Hindlimb muscle (tissue), 1 donor: ENCODE results near the gene SPATA31C1. TPM values are rescaled to one million over a fixed set of nuclear protein-coding genes. Genes with fewer than 3 reads are reported as not detected.
A peak's percentile ranks its signal among the peaks of the same experiment; 100 is the strongest.
"Not testable (repeated sequence)": the region's sequence is repeated elsewhere in the genome, so short reads cannot be mapped to it uniquely, and the experiment has no call there.

ENCODE experiments used
- DNase-seq: peaks from one replicate; pipeline ENCODE4 v3.0.0-alpha.2; 2013
- polyA plus RNA-seq: library from polyadenylated mRNA; unstranded; fragments of 120-200 nt; gene quantifications from one replicate; pipeline ENCODE4 v1.2.1, GENCODE V29; 2013; ENCODE audit not compliant: insufficient read length

Gene SPATA31C1
- not detected for polyA plus RNA-seq

- not testable (repeated sequence) for DNase-seq
These were observed at the start of gene SPATA31C1 for GRCh38 chr9:87917662-87918061. SPATA31C1 (plus strand) TSS chr9:87917962.

DNA sequence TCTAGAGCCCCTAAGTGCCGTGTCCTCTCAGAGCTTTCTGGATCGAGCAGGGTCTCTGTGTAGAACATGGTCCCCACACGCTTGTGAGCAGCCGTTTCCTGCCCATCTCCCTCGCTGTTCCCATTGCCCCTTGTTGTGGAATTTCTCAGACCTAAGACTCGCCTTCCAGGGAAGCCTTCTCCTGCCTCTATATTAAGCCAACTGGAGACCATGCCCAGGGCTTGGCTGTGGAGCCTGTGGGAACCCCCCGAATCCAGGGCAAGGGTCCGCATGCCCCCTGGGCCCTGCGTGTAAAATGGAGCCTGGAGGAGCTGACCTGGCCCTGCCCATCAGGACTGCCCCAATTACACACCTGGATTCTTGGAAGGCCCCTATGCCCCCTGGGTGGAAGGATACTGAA, 49.6 kb upstream of the SPATA31C1 start:
- no peak for DNase-seq

DNA sequence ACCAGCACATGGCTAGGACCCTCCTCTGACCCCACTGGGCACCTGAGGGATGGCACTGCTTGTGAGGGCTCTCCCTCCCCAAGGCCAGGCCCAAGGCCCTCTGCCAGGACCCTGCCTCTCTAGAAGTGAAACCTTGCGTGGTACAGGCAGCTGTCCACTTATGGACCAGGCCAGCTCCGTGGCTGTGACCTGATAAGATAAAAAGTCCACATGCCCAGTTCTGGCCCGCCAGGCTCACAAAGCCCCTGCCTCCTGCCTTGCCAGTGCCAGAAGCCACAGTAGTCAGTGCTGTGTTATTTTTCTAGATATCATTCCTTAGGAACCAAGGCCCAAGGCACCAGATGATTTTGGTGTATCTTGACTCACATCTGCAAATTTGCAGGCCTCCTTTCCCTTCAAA, 49.1 kb upstream of the SPATA31C1 start:
- DNase-seq: no peak

- DNase-seq: no peak
These were observed 48.7 kb upstream of the SPATA31C1 start for GRCh38 chr9:87869082-87869481.

DNA sequence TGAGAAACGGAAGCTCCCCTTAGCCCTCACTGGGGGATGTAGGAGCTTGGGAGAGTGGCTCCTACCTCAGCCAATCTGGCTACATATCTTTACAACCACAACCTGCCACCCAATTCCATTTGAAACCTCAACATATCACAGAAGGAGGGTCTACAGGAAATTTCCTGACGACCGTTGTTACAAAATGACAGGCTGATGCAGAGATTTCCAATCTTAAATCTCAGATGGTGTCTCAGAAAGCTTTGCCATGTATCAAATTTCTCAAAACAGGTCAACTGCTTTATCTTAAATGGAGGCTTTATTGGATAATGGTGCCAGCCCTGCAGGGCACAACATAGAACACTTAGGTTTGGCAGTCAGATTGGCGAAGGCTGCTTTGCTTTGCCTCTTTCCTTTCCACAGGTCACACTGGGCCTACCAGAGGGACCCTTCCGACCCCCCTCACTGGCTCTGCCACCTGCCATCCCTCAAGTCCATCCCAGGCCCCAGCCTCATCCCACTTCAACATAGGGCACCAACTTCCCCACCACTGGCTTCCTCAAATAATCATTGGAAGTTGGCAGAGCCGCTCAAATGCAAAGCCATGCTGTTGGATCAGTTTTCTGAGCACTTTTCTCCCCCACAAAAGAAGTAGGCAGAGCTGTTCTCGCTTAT, 46.2 kb upstream of the SPATA31C1 start:
- no peak for DNase-seq

DNA sequence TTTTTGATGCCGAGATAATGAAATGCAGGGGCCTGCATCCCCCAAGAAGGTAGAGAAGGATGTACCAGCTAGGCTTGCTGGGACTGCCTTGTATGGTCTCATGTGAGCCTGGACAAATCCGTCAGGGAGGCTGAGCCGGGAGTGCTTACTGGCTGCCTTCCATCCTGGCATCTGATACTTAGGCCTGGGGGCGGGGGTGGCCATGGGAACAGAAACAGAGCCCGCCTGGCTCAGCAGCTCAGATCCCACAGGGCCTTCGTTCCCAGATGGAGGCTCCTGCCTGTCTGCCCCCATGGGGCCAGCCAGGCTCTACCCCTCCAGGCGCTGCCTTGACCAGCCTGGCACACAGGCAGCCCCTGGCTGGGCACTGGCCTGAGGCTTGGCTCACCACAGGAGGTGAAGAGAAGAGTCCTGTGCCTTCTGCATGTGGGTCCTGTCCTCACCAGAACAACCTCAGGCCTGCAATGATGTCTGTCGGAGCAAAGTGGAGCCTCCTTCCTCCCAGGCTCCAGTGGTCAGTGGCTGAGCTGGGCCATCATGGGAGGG, 45.6 kb upstream of the SPATA31C1 start:
- peak; percentile 26 for DNase-seq

- no peak for DNase-seq
These were observed 44.0 kb upstream of the SPATA31C1 start for GRCh38 chr9:87873607-87874303.

GRCh38 chr9:87874304-87874623, 43.5 kb upstream of the SPATA31C1 start:
- no peak for DNase-seq

DNA sequence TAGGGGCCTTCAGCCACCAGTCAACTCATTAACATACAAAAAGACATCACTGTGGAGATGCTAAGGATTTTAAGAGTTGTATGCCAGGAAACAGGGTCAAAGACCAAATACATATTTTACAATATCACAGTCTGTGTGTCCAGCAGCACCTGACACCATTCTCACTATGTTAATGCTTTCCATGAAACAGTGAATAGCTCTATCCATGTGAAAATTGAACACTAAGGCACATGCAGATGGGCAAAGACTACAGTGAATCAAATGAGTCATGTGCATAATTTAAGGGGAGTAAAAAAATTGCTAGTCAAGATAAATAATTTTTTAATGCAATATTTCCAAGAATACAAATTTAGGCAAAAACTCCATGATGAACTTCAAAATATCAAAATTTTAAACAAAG, 42.7 kb upstream of the SPATA31C1 start:
- no peak for DNase-seq

DNA sequence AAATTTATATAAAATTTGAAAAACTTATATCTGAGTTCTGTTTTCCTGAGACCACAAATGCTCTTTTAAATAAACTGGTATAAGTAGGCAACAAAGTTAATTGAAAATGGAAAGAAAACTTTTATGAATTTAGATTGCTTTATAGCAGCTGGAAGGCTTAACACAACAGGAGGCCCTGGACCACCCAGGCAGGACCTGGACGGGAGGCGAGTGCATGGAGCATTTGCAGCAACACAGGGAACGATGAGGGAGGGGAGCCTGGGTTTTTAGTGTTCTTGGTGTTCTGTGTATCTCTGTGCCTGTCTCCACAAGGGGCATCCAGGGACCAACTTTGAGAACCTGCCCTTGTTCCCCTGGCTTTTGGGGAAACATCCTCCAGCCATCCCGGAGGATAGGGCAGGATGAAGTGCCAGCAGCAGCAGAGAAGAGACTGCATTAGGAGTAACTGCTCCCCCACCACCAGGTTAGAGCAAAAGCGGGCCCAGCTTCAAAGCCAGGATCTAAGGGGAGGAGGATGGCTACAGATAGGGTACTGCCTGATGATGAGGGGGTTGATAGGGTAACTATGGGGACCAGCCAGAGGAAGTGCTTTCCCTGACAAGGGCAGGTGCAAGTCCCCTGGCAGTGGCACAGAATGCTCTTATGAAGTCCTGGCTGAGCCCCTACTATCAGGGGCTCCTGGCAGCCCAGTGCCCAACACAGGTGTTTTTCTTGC, 41.8 kb upstream of the SPATA31C1 start:
- no peak for DNase-seq

DNA sequence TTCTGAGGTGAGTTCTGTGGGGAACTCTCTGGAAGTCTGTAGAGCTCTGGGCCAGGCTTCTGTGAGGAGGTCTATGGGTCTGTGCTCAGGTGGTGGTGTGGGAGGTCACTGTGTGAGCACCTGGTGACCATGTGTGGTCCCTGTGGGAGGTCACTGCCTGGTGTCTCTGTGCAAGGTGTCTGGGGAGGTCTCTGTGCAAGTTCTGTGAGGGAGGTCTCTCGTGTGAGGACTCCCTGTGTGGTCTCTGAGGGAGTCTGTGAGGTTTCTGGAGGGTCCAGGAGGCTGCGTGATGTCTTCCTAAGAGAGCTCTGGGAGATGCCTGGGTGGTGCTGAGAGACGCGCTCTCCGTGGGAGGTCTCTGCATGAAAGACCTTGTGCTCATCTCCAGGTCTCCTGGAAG, 41.1 kb upstream of the SPATA31C1 start:
- DNase-seq: no peak

DNA sequence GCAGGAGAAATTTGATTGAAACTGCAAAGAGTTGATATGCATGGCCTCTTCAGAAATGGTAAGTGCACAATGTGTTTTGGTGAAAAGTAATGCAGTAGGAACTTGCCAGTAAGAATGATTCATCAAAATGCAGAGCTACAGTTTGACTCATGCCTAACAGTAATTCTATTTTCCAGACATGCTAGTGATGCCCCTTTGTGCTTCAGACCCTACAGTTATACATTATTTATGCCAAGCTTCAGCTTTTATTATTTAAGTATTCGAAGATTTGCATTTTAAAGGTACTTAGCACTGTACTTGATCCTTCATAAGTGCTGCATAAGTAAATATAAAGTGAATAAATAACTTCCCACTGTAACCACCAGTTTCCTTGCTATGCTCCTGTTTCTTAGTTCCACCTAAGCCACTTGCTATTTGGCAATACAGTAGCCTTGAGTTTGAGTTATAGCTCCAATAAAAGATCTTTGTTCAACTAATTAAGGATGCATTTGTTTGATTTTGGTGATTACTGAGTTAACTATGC, 38.7 kb upstream of the SPATA31C1 start:
- DNase-seq: no peak

- DNase-seq: no peak
These were observed 37.6 kb upstream of the SPATA31C1 start for GRCh38 chr9:87880116-87880515.

- no peak for DNase-seq
These were observed 37.1 kb upstream of the SPATA31C1 start for GRCh38 chr9:87880683-87881082.

- DNase-seq: no peak
These were observed 35.1 kb upstream of the SPATA31C1 start, which contains the start of gene SPATA31E1 for GRCh38 chr9:87882627-87883026. SPATA31E1 (plus strand) TSS chr9:87882877; CDS start chr9:87882892, 15 bp downstream.

DNA sequence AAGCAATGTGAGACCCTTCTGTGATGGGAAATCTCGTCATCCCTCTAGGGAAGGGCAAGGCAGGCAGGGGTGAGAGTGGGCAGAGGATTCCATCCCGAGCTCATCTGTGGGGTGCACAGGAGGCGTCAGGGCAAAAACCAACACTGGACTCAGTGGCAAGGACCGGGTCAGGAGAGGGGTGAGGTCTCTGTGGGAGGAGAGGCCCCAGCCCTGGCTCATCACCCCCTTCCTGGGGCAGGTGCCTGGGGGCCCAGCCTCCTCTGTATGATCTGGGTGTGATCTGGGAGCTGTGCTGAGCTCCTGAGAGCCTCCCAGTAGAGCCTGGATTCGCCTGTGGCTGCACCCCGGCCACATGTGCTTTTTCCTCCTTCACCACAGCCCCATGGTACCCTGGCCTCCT, 34.5 kb upstream of the SPATA31C1 start:
- no peak for DNase-seq

GRCh38 chr9:87883990-87884389, 33.8 kb upstream of the SPATA31C1 start:
- no peak for DNase-seq

DNA sequence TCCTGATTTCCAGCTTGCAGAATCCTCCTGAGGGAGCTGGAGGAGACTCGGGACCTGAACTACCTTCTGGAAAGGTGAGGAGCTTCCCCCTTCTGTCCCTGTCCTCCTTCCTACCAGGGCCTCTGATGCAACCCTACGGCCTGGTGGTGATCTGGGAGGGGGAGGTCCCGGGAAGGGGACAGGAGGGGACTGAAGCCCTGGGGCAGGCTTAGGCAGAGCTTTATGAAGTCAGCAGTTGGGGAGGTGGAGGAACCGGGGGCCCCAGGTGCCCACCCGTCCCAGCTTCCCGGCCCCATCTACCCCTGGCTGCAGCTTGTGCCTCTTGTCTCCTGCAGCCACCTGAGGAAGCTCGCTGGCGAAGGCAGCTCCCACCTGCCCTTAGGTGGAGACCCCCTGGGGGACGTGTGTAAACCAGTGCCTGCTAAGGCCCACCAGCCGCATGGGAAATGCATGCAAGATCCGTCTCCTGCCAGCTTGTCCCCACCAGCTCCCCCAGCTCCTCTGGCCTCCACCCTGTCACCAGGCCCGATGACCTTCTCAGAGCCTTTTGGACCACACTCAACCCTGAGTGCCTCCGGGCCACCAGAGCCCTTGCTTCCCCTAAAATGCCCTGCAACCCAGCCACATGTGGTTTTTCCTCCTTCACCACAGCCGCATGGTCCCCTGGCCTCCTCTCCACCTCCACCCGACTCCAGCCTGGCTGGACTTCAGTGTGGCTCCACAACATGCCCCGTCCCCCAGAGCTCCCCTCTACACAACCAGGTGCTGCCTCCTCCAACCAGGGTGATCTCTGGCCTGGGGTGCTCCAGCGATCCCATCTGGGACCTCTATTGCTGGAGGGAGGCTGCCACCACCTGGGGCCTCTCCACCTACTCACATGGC, 32.9 kb upstream of the SPATA31C1 start:
- no peak for DNase-seq

- no peak for DNase-seq
These were observed 32.1 kb upstream of the SPATA31C1 start for GRCh38 chr9:87885484-87886189.

DNA sequence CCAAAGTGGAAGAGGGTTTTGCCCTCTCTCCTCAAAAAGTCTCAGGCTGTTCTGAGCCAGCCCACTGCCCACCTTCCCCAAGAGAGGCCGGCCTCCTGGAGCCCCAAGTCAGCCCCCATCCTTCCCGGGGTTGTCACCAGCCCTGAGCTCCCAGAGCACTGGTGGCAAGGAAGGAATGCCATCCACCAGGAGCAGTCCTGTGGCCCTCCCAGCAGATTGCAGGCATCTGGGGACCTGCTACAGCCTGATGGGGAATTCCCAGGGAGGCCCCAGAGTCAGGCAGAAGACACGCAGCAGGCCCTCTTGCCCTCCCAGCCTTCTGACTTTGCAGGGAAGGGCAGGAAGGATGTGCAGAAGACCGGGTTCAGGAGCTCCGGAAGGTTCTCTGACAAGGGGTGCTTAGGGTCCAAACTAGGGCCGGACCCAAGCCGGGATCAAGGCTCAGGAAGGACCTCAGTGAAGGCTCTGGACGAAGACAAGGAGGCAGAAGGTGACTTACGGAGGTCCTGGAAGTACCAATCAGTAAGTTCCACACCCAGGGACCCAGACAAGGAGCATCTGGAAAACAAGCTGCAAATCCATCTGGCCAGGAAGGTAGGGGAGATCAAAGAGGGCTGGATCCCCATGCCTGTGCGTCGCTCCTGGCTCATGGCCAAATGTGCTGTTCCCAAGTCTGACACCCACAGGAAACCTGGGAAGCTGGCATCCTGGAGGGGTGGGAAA, 31.4 kb upstream of the SPATA31C1 start:
- no peak for DNase-seq
